HEK293 (cell line): ENCODE measurements around the gene CLIP1.

Experiments used
- CTCF ChIA-PET: fragments of 350-600 bp; formaldehyde crosslinking; extraction: SDS; loops from one replicate; lab custom pipeline; 2021; ENCODE audit warnings: antibody characterized with exemption; lab: Yijun Ruan, JAX
- POLR2A ChIA-PET: fragments of 300-600 bp; formaldehyde crosslinking; extraction: SDS; loops from one replicate; lab custom pipeline; 2020; ENCODE audit warnings: antibody characterized with exemption, inconsistent platforms; lab: Yijun Ruan, JAX
- H3K27ac ChIP-seq: fragments of 200-500 bp; sonication (Bioruptor generic); 2 replicates; pipeline ENCODE4 v1.5.1; 2014; ENCODE audit warnings: low read depth, low read length, control low read depth, inconsistent platforms; ENCODE audit errors: extremely low read depth
- H3K36me3 ChIP-seq, 2 experiments: fragments of 200-500 bp in 1 of 2; sonication (Bioruptor generic) in 1 of 2; 1 replicate in 1 of 2; 2 replicates in 1 of 2; pipeline ENCODE4 v1.5.1; 2014 to 2017; ENCODE audit warnings: inconsistent platforms in 2 of 2, low read length in 2 of 2; ENCODE audit not compliant: control insufficient read depth in 2 of 2, insufficient read depth in 1 of 2
- H3K4me1 ChIP-seq: fragments of 200-500 bp; sonication (Bioruptor generic); 2 replicates; pipeline ENCODE4 v1.5.1; 2014; ENCODE audit warnings: mild to moderate bottlenecking, low read length, inconsistent platforms; ENCODE audit not compliant: control insufficient read depth, insufficient read depth
- H3K4me3 ChIP-seq: 2 replicates; pipeline ENCODE4 v1.5.1; 2011; ENCODE audit warnings: low read depth, mild to moderate bottlenecking, control low read depth, low read length, moderate library complexity
- H3K9me3 ChIP-seq: fragments of 200-500 bp; sonication (Bioruptor generic); 2 replicates; pipeline ENCODE4 v1.5.1; 2014; ENCODE audit warnings: low read depth, low read length, inconsistent platforms; ENCODE audit not compliant: control insufficient read depth, insufficient read depth
- EGR2 ChIP-seq: fragments of 450-650 bp; formaldehyde crosslinking; IDR thresholded peaks from 2 replicates; pipeline ENCODE4 v1.5.1; 2016; ENCODE audit warnings: low read depth, missing biosample characterization, missing genetic modification characterization
- KLF8 ChIP-seq: fragments of 450-650 bp; formaldehyde crosslinking; IDR thresholded peaks from 2 replicates; pipeline ENCODE4 v1.5.1; 2016; ENCODE audit warnings: missing biosample characterization, missing genetic modification characterization
- MYNN ChIP-seq: fragments of 450-650 bp; formaldehyde crosslinking; IDR thresholded peaks from 2 replicates; pipeline ENCODE4 v1.5.1; 2016; ENCODE audit warnings: missing biosample characterization, missing genetic modification characterization, borderline replicate concordance
- SCRT2 ChIP-seq: fragments of 450-650 bp; formaldehyde crosslinking; IDR thresholded peaks from 2 replicates; pipeline ENCODE4 v1.5.1; 2016; ENCODE audit warnings: missing biosample characterization, missing genetic modification characterization
- YY1 ChIP-seq: fragments of 450-650 bp; formaldehyde crosslinking; IDR thresholded peaks from 2 replicates; pipeline ENCODE4 v1.5.1; 2018; ENCODE audit warnings: missing biosample characterization, missing genetic modification characterization
- ZBTB21 ChIP-seq: fragments of 450-650 bp; formaldehyde crosslinking; IDR thresholded peaks from 2 replicates; pipeline ENCODE4 v1.5.1; 2017; ENCODE audit warnings: missing biosample characterization, missing genetic modification characterization
- ZBTB48 ChIP-seq: fragments of 450-650 bp; formaldehyde crosslinking; IDR thresholded peaks from 2 replicates; pipeline ENCODE4 v1.5.1; 2016; ENCODE audit warnings: missing biosample characterization, missing genetic modification characterization
- ZFHX2 ChIP-seq: fragments of 450-650 bp; formaldehyde crosslinking; conservative IDR thresholded peaks from 2 replicates; pipeline ENCODE4 v1.5.1; 2016; ENCODE audit warnings: missing biosample characterization, missing genetic modification characterization
- ZFP37 ChIP-seq: fragments of 450-650 bp; formaldehyde crosslinking; IDR thresholded peaks from 2 replicates; pipeline ENCODE4 v1.5.1; 2016; ENCODE audit warnings: missing biosample characterization, missing genetic modification characterization
- ZNF138 ChIP-seq: fragments of 450-650 bp; formaldehyde crosslinking; IDR thresholded peaks from 2 replicates; pipeline ENCODE4 v1.5.1; 2016; ENCODE audit warnings: missing biosample characterization, missing genetic modification characterization, borderline replicate concordance
- ZNF248 ChIP-seq: fragments of 450-650 bp; formaldehyde crosslinking; IDR thresholded peaks from 2 replicates; pipeline ENCODE4 v1.5.1; 2017; ENCODE audit warnings: missing biosample characterization, missing genetic modification characterization
- ZNF501 ChIP-seq: fragments of 450-650 bp; formaldehyde crosslinking; IDR thresholded peaks from 2 replicates; pipeline ENCODE4 v1.5.1; 2016; ENCODE audit warnings: missing biosample characterization, missing genetic modification characterization
- ZNF510 ChIP-seq: fragments of 450-650 bp; formaldehyde crosslinking; IDR thresholded peaks from 2 replicates; pipeline ENCODE4 v1.5.1; 2018; ENCODE audit warnings: mild to moderate bottlenecking, missing genetic modification characterization, missing biosample characterization; ENCODE audit not compliant: insufficient replicate concordance
- ZNF514 ChIP-seq: fragments of 450-650 bp; formaldehyde crosslinking; IDR thresholded peaks from 2 replicates; pipeline ENCODE4 v1.5.1; 2016; ENCODE audit warnings: missing biosample characterization, missing genetic modification characterization
- ZNF521 ChIP-seq: fragments of 450-650 bp; formaldehyde crosslinking; IDR thresholded peaks from 2 replicates; pipeline ENCODE4 v1.5.1; 2017; ENCODE audit warnings: missing biosample characterization, mild to moderate bottlenecking, missing genetic modification characterization
- ZNF530 ChIP-seq: fragments of 450-650 bp; formaldehyde crosslinking; IDR thresholded peaks from 2 replicates; pipeline ENCODE4 v1.5.1; 2016; ENCODE audit warnings: low read depth, missing biosample characterization, missing genetic modification characterization
- ZNF549 ChIP-seq: fragments of 450-650 bp; IDR thresholded peaks from 2 replicates; pipeline ENCODE4 v1.5.1; 2018; ENCODE audit warnings: missing biosample characterization, missing genetic modification characterization, mild to moderate bottlenecking, inconsistent platforms, moderate library complexity
- ZNF596 ChIP-seq: fragments of 450-650 bp; IDR thresholded peaks from 2 replicates; pipeline ENCODE4 v1.5.0; 2018; ENCODE audit warnings: missing biosample characterization, mild to moderate bottlenecking, missing genetic modification characterization, moderate library complexity
- ZNF629 ChIP-seq: fragments of 450-650 bp; formaldehyde crosslinking; IDR thresholded peaks from 2 replicates; pipeline ENCODE4 v1.5.1; 2017; ENCODE audit warnings: missing biosample characterization, missing genetic modification characterization
- ZNF701 ChIP-seq: fragments of 450-650 bp; formaldehyde crosslinking; IDR thresholded peaks from 2 replicates; pipeline ENCODE4 v1.5.1; 2016; ENCODE audit warnings: missing biosample characterization, missing genetic modification characterization
- ZNF837 ChIP-seq: fragments of 450-650 bp; formaldehyde crosslinking; IDR thresholded peaks from 2 replicates; pipeline ENCODE4 v1.5.1; 2016; ENCODE audit warnings: missing biosample characterization, missing genetic modification characterization
- TF ChIP-seq, protein P1 (sequence below): fragments of 450-650 bp; formaldehyde crosslinking; IDR thresholded peaks from 2 replicates; pipeline ENCODE4 v1.5.1; 2016; ENCODE audit warnings: missing biosample characterization, missing genetic modification characterization
- TF ChIP-seq, protein P2 (sequence below): fragments of 450-650 bp; formaldehyde crosslinking; IDR thresholded peaks from 2 replicates; pipeline ENCODE4 v1.5.1; 2016; ENCODE audit warnings: missing biosample characterization, missing genetic modification characterization
- TF ChIP-seq, protein P3 (sequence below): fragments of 450-650 bp; formaldehyde crosslinking; conservative IDR thresholded peaks from 2 replicates; pipeline ENCODE4 v1.5.1; 2016; ENCODE audit warnings: low read depth, missing biosample characterization, missing genetic modification characterization

CLIP1 gene

DNA sequence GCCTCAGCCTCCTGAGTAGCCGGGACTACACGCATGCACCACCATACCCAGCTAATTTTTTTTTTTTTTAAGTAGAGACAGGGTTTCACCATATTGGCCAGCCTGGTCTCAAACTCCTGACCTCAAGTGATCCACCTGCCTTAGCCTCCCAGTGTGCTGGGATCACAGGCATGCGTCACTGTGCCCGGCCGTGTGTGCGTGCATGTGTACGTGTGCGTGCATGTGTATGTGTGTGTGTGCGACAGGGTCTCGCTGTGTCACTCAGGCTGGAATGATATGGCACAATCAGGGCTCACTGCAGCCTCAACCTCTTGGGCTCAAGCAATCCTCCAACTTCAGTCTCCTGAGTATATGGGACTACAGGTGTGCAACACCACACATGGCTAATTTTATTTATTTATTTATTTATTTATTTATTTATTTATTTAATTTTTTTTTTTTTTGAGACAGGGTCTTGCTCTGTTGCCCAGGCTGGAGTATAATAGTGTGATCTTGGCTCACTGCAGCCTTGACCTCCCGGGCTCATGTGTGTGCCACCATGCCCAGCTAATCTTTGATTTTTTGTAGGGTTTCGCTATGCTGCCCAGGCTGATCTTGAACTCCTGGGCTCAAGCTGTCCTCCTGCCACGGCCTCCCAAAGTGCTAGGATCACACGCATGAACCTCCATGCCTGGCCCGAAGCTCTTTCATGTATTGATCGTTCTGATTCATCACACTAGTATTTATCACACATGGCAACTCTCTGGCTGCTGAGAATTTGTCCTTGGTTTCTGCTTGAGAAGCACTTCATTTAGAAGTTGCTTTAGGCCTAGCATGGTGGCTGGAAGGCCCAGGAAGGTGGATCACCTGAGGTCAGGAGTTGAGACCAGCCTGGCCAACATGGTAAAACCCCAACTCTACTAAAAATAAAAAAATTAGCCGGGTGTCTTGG lies 35.9 kb upstream of the CLIP1 start (continued):
- TF ChIP-seq, protein P1, sequence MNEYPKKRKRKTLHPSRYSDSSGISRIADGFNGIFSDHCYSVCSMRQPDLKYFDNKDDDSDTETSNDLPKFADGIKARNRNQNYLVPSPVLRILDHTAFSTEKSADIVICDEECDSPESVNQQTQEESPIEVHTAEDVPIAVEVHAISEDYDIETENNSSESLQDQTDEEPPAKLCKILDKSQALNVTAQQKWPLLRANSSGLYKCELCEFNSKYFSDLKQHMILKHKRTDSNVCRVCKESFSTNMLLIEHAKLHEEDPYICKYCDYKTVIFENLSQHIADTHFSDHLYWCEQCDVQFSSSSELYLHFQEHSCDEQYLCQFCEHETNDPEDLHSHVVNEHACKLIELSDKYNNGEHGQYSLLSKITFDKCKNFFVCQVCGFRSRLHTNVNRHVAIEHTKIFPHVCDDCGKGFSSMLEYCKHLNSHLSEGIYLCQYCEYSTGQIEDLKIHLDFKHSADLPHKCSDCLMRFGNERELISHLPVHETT (tag by site-specific recombination): 0 out of 2 replicates have a peak, but pooled peaks have one; percentile 58
- TF ChIP-seq ZNF596: no peak
- TF ChIP-seq ZNF521 (tag by site-specific recombination): no peak

DNA sequence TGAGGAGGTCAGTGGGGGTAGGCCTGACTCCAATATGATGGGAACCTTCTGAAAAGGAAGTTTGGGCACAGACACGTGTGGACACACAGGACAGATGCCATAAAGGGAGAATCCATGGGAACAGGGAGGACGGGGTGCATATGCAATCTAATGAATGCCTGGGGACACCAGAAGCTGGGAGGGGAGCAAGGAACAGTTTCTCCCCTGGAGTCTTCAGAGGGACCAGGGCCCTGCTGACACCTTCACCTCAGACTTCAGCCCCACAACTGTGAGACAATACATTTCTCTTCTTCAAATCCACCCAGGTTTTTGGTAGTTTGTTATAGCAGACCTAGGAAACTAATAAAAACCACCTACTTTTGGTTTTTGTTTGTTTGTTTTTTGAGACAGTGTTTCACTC lies 35.2 kb upstream of the CLIP1 start:
- no peaks in the 10 kb centered on the region for H3K9me3 ChIP-seq
- no peak overlapping the region for H3K4me3 ChIP-seq
- TF ChIP-seq ZNF701 (no peak), ZFHX2 (tag by site-specific recombination) (no peak), YY1 (tag by site-specific recombination) (no peak), ZNF837 (tag by site-specific recombination) (no peak), ZNF501 (tag by site-specific recombination) (no peak)
- TF ChIP-seq, protein P2, sequence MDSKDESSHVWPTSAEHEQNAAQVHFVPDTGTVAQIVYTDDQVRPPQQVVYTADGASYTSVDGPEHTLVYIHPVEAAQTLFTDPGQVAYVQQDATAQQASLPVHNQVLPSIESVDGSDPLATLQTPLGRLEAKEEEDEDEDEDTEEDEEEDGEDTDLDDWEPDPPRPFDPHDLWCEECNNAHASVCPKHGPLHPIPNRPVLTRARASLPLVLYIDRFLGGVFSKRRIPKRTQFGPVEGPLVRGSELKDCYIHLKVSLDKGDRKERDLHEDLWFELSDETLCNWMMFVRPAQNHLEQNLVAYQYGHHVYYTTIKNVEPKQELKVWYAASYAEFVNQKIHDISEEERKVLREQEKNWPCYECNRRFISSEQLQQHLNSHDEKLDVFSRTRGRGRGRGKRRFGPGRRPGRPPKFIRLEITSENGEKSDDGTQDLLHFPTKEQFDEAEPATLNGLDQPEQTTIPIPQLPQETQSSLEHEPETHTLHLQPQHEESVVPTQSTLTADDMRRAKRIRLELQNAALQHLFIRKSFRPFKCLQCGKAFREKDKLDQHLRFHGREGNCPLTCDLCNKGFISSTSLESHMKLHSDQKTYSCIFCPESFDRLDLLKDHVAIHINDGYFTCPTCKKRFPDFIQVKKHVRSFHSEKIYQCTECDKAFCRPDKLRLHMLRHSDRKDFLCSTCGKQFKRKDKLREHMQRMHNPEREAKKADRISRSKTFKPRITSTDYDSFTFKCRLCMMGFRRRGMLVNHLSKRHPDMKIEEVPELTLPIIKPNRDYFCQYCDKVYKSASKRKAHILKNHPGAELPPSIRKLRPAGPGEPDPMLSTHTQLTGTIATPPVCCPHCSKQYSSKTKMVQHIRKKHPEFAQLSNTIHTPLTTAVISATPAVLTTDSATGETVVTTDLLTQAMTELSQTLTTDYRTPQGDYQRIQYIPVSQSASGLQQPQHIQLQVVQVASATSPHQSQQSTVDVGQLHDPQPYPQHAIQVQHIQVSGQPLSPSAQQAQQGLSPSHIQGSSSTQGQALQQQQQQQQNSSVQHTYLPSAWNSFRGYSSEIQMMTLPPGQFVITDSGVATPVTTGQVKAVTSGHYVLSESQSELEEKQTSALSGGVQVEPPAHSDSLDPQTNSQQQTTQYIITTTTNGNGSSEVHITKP: peak; percentile 95
- no peaks in the 10 kb centered on the region for H3K36me3 ChIP-seq
- no peak overlapping the region for H3K27ac ChIP-seq
- CTCF ChIA-PET: interaction anchor here (0.6 kb wide), 1 partner anchor 55 kb away, joined by 4 read pairs; no protein-coding TSS in a partner anchor
- H3K4me1 ChIP-seq: no peaks in the 10 kb centered on the region
- POLR2A ChIA-PET: no interaction called here

GRCh38 chr12:122454739-122455138 lies 32.3 kb upstream of the CLIP1 start:
- ChIA-PET POLR2A (no interaction called here), CTCF (interaction anchor here (1.1 kb wide), 1 partner anchor 55 kb away, joined by 6 read pairs; no protein-coding TSS in a partner anchor)
- Histone ChIP-seq H3K4me3 (no peak overlapping the region), H3K36me3 (no peaks in the 10 kb centered on the region), H3K4me1 (no peaks in the 10 kb centered on the region), H3K9me3 (no peaks in the 10 kb centered on the region), H3K27ac (no peak overlapping the region)
- no peak for TF ChIP-seq ZNF514 (tag by site-specific recombination)
- TF ChIP-seq ZBTB21 (tag by site-specific recombination): no peak
- no peak for TF ChIP-seq EGR2 (tag by site-specific recombination)
- no peak for TF ChIP-seq ZNF510 (tag by site-specific recombination)
- TF ChIP-seq SCRT2 (tag by site-specific recombination): no peak
- no peak for TF ChIP-seq ZBTB48 (tag by site-specific recombination)
- TF ChIP-seq ZNF138: no peak
- no peak for TF ChIP-seq KLF8
- no peak for TF ChIP-seq ZNF530
- no peak for TF ChIP-seq ZNF549 (tag by site-specific recombination)
- TF ChIP-seq, protein P3, sequence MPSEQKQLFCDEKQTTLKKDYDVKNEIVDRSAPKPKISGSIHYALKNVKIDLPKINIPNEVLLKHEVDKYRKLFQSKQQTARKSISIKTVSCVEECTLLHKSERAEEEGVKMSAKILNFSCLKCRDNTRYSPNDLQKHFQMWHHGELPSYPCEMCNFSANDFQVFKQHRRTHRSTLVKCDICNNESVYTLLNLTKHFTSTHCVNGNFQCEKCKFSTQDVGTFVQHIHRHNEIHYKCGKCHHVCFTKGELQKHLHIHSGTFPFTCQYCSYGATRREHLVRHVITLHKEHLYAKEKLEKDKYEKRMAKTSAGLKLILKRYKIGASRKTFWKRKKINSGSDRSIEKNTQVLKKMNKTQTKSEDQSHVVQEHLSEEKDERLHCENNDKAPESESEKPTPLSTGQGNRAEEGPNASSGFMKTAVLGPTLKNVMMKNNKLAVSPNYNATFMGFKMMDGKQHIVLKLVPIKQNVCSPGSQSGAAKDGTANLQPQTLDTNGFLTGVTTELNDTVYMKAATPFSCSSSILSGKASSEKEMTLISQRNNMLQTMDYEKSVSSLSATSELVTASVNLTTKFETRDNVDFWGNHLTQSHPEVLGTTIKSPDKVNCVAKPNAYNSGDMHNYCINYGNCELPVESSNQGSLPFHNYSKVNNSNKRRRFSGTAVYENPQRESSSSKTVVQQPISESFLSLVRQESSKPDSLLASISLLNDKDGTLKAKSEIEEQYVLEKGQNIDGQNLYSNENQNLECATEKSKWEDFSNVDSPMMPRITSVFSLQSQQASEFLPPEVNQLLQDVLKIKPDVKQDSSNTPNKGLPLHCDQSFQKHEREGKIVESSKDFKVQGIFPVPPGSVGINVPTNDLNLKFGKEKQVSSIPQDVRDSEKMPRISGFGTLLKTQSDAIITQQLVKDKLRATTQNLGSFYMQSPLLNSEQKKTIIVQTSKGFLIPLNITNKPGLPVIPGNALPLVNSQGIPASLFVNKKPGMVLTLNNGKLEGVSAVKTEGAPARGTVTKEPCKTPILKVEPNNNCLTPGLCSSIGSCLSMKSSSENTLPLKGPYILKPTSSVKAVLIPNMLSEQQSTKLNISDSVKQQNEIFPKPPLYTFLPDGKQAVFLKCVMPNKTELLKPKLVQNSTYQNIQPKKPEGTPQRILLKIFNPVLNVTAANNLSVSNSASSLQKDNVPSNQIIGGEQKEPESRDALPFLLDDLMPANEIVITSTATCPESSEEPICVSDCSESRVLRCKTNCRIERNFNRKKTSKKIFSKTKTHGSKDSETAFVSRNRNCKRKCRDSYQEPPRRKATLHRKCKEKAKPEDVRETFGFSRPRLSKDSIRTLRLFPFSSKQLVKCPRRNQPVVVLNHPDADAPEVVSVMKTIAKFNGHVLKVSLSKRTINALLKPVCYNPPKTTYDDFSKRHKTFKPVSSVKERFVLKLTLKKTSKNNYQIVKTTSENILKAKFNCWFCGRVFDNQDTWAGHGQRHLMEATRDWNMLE (tag by site-specific recombination): no peak
- TF ChIP-seq ZNF248: no peak
- no peak for TF ChIP-seq ZFP37 (tag by site-specific recombination)
- no peak for TF ChIP-seq MYNN
- TF ChIP-seq ZNF629 (tag by site-specific recombination): no peak
